Ecto neural progenitor cell (in vitro differentiated cells): Measurements from ENCODE around the gene ADGRE2.
"Not testable (repeated sequence)": the region's sequence is repeated elsewhere in the genome, so short reads cannot be mapped to it uniquely, and the experiment has no call there.

Source experiments
- DNase-seq: peaks from one replicate; pipeline ENCODE4 v3.0.0-alpha.2; 2018; ENCODE audit warnings: low spot score

Gene ADGRE2

GRCh38 chr19:14779151-14779550 lies 791 bp upstream of the ADGRE2 start:
- DNase-seq, result no peak

GRCh38 chr19:14777645-14778044 lies 715 bp downstream of the ADGRE2 start:
- DNase-seq, result not testable (repeated sequence)

DNA sequence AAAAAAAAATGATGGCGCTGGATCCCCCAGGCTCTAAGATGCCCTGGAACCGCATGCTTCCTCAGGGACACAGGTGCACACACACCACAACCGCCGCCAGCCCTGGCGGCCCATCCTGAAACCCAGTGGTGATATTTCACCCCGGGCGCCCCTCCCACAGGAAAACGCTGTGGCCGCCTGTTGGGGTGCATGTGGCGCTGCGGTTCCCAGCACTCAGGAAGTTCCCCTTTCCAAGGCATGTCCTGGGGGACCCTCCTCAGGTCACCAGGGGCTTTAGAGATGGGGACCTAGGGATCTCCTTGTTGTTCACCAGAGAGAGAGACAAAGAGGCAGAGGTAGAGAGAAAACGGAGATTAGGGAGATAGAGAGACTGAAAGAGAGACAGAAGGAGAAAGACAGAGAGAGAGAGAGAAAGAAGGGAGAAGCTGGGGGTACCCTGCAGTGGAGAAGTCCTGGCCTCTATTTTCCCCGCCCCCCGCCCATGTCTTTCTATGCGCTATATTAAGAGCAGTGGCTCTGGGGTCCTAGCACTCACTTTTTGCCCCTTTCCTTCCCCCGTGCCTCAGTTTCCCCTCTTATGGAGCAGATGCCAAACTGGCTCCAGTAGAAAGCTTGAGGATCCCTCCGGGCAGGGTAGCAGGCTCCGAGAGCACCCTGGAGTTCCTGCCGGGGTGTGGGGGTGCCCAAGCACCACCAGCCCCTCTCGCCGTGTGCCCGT lies 2.3 kb downstream of the ADGRE2 start:
- no peak for DNase-seq

- DNase-seq, result not testable (repeated sequence)
These were observed 3.0 kb downstream of the ADGRE2 start for GRCh38 chr19:14775326-14775725.

DNA sequence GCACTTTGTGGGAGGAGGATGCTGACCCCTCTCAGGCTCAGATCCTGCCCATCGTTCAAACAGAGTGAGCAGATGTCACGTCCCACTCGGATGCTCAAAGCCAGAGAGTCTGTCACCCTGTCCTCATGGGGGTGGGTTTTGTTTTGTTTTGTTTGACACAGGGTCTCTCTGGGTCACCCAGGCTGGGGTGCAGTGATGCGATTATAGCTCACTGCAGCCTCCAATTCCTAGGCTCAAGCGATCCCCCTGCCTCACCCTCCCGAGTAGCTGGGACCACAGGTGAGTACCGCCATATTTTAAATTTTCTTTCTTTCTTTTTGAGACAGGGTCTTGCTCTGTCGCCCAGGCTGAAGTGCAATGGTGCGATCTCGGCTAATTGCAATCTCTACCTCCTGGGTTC lies 4.0 kb downstream of the ADGRE2 start:
- DNase-seq, result no peak

GRCh38 chr19:14773722-14774121 lies 4.6 kb downstream of the ADGRE2 start:
- not testable (repeated sequence) for DNase-seq

DNA sequence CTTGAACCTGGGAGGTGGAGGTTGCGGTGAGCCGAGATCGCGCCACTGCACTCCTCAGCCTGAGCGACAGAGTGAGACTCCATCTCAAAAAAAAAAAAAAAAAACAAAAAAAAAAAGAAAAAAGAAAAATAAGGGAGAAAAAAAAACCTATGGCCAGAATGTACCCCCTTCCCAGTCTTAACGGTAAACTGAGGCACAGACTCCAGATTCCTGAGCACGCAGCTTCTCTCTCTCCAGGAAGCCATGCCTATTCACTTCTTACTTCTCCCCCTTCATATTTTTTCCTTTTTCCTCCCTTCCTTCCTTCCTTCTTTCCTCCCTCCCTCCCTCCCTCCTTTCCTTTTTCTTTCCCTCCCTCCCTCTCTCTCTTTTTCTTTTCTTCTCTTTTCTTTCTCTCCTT lies 5.4 kb downstream of the ADGRE2 start:
- no peak for DNase-seq

GRCh38 chr19:14772467-14772866 lies 5.9 kb downstream of the ADGRE2 start:
- DNase-seq, result no peak

DNA sequence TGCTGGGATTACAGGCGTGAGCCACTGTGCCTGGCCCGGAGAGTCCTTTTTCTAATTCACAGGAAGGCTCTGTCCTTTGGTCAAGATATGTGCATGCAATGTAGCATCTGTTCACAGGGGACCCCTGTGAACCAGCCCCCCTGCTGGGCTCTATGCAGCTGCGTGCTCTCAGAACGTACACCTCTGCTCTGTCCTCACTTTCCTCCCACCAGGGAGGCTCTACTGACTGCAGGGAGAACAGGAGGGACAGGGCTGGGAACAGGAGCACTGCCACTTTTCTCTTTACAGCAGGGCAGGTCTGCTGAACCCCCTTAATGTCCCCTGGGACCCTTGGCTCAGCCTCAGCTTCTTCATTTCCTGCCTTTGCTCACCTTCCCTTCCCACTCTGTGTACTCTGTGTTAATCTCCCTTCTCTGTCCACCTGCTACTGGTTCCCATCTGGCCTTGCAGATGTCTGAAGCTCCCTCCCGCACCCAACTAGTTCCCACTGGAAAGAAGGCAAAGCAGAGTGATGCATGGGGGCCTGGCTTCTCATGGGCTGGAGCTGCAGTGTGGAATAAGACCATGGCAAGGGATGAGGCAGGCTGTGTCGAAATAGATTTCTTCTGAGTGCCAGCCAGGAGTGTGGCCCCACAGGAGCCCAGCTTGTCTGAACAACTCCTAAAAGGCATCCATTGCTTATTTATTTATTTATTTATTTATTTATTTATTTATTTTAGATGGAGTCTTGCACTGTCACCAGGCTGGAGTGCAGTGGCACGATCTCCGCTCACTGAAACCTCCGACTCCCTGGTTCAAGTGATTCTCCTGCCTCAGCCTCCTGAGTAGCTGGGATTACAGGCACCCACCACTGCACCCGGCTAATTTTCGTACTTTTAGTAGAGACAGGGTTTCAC lies 7.2 kb downstream of the ADGRE2 start:
- DNase-seq, result no peak

DNA sequence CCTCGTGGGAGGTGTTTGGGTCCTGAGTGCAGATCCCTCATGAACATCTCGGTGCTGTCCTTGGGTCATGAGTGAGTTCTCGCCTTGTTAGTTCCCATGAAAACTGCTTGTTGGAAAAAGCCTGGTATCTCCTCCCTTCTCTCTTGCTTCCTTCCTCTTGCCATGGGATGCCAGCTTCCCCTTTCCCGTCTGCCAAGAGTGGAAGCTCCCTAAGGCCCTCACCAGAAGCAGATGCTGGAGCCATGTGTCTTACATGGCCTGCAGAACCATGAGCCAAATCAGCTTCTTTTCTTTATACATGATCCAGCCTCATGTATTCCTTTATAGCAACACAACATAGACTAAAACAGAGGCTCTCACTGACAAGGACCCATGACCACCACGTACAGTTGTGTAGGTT lies 8.2 kb downstream of the ADGRE2 start:
- no peak for DNase-seq

DNA sequence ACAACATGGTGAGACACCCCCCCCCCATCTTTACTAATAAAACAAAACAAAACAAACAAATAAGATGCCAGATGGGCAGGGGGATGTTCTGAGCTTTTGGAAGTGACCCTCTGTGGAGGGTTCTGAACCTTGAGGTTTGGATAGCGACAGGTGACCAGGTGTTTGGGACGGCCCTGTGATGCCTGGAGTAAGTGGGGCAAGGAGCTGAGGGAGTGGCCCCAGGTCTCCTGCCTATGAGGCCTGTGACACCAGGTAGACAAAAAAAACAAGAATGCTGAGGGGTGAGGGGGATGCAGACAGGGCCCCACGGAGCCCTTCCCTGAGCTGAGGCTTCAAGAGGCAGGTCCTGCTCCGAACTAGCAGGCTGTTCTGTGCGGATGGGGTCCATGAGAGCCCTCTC lies 9.2 kb downstream of the ADGRE2 start:
- DNase-seq, result no peak

GRCh38 chr19:14768001-14768400 lies 10.4 kb downstream of the ADGRE2 start:
- no peak for DNase-seq

GRCh38 chr19:14767466-14767971 lies 10.8 kb downstream of the ADGRE2 start:
- no peak for DNase-seq

- not testable (repeated sequence) for DNase-seq
These were observed 12.5 kb downstream of the ADGRE2 start for GRCh38 chr19:14765841-14766240.

DNA sequence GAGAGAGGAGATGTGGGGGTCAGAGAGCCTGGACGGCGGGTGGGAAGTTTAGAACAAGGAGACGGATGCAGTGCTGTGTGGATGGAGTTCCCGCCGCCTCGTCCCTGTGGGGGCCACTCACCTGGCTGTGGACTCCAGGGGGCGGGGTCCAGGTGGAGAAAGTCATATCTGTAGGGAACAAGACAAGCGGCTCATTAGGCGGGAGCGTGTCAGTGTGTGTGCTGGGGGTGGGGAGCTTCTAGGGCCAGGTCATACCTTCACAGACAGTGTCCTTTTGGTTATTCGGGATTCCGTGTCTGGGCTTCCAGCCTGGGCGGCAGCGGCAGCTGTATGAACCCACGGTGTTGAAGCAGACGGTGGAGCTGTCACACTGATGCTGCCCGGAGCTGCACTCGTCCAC lies 13.0 kb downstream of the ADGRE2 start:
- DNase-seq, result not testable (repeated sequence)

DNA sequence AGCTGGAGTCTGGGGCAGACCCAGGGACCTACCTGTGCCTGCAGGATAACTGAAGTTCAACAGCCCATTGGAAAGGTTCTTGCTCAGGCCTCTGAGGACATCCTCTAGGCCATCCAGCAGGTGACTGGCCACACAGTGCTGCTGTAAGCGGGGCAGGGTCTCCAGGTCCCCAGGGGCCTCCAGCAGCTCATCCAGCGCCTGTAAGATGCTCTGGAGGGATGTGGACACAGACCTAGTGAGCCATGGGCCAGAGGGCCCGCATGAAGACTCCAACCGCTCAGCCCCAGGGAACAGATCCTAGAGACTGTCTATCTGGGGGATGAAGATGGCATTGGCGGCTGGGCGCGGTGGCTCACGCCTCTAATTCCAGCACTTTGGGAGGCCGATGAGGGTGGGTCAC lies 14.0 kb downstream of the ADGRE2 start:
- DNase-seq, result no peak

GRCh38 chr19:14763497-14764145 lies 14.7 kb downstream of the ADGRE2 start:
- DNase-seq, result no peak

DNA sequence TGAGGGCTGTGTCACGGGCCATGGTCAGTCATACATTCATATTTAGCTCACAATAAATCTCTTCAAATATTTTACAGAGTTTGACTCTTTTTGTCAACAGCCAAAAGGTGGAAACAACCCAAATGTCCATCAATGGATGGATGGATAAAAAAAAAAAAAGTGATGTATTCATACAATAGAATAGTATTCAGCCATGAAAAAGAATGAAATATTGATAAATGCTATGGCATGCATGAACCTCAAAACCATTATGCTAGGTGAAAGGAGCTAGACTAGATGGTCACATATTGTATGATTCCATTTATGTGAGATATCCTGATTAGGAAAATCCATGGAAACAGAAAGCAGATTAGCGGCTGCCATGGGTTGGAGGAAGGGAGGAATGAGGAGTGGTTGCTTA lies 16.2 kb downstream of the ADGRE2 start:
- DNase-seq, result no peak

GRCh38 chr19:14761607-14762006 lies 16.8 kb downstream of the ADGRE2 start:
- DNase-seq, result no peak

DNA sequence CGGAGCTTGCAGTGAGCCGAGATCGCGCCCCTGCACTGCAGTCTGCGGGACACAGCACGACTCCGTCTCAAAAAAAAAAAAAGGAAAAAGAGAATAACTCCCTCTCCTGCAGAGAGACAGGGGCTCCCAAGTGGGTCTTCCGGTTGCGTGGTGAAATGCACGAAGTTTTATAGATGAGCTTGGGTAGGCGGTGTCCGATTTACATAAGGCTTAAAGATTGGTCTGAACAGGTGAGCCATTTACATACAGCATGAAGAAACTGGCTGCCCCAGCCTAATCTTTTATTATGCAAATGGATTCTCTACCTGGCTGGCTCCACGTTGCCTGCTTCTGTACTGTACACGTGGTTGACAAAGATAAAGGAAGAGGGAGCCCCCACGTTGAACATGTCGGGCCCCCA lies 19.5 kb downstream of the ADGRE2 start:
- DNase-seq, result no peak

DNA sequence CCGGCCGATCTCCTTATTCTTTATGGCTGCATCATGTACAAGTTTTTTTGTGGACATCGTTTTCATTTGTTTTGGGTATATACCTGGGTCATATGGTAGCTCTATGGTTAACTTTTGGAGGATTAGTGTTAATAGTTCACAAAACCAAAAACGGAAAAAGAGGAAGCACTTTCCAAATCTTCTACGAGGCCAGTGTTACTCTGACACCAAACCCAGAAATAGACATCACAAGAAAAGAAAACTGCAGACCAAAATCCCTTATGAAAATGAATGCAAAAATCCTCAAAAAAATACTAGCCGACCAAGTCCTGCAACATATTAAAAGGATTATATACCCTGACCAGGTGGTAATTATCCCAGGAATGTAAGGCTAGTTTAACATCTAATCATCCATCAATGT lies 29.8 kb downstream of the ADGRE2 start:
- DNase-seq, result no peak

- DNase-seq, result no peak
These were observed 31.5 kb downstream of the ADGRE2 start for GRCh38 chr19:14746886-14747285.

DNA sequence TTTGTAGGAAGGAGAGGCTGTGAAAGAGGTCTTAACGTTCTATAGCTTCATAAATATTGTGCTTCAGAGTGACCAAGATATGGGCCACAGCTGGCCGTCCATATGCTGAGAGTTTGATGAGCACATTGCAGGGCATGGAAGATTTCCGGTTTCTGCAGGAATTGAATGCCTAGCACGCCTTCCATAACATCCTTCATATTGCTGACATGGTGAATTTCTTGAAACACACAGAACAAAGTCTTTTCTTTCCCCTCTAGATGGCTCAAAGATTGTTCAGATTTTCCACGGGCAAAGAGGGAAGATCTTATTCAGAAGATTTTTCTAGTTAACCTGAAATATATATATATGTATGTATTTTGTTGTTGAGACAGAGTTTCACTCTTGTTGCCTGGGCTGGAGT lies 42.4 kb downstream of the ADGRE2 start:
- no peak for DNase-seq
